AG20443 (cell line): Measurements from ENCODE around the gene CEL.
A peak's percentile ranks its signal among the peaks of the same experiment; 100 is the strongest.

Source experiments
- DNase-seq: peaks from one replicate; pipeline ENCODE4 v3.0.0; 2012; ENCODE audit warnings: low spot score, mixed read lengths

CEL gene

DNA sequence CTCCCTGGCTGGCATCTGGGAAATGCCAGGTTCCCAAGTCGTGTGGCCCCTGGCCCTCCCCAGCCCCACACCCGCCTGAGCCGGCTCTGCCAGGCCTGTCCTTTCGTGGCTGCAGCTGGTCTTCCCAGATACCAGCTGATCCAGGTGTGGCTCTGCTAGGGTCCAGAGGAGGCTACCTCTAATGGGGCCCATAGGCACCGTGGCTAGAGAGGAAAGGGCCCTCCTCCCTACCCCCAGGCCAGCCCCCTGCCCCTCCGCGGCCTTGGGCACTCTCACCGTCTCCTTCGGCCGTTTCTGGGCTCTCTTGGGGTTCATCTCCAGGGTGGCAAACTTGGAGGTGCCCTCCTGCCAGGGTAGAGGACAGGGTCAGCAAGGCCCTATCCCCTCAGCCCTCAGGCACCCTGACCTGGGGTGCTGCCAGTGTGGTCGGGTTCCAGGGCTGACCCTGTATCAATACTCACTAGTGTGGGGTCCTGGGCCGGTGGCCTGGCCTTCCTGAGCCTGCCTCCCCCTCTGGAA is 42.3 kb downstream of the CEL start:
- no peak for DNase-seq

DNA sequence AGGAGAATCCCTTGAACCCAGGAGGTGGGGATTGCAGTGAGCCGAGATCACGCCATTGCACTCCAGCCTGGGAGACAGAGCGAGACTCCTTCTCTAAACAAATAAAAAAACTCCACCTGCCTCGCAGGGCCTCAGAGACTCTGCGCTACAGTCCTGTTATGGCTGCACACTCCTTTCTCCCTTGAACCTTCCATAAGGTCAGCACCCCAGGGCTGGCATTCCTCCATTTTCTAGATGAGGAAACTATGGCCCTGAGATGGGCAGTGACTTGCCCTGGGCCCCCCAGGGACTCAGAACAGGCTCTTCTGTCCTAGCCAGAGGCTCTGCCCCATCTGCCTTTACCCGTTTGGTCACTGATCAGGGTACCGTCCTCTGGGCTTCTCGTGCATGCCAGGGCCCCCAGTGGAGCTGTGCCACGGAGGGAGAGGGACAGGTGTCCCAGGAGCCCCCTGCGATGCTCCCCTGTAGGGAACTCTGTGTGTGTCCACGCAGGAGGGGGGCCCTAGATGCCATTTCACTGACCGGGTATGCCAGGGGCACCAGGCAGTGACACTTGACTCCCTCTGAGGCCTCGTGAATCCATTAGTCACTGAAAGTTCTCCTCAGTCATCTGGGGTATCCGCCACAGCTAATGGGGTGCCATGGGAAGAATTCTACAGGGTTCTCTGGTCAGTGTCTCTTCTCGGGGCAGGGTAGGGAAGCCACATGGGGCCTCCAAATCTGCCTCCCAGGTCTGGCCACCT is 43.1 kb downstream of the CEL start:
- DNase-seq: no peak

- no peak for DNase-seq
Measured at GRCh38 chr9:133105461-133105770, 43.6 kb downstream of the CEL start.

DNA sequence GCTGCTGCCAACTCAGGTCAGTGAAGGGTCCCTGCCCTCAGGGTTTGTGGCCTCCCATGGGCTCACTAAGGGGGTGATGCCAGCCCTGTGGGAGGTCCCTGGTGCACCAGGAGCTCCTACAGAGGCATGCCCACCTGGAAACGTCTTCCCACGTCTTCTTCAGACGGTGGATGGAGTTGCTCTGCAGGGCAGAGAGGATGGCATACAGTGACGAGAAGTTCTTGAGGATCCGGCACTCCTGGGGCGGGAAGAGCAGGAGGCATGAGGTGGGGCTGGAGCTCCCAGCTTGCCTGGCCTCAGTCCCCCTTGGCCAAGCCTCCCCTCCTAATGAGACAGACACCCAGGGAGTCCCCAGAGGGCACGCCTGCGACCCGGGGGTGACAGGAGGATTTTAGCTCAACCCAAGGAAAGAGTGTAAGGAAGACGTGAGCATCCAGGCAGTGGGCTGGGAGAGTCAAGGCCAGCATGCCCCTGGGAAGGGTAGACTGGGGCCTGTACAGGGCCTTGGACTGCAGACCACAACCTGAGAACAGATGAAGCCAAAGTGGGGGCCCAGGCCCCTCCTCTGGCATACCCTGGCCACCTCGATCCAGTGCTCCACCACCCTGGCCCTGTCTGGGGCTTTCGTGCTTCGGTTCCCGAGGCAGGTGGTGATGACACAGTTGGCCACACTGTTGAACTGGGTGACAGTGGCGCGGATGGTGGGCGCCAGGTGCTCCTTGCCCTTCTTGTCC is 44.9 kb downstream of the CEL start:
- no peak for DNase-seq

DNA sequence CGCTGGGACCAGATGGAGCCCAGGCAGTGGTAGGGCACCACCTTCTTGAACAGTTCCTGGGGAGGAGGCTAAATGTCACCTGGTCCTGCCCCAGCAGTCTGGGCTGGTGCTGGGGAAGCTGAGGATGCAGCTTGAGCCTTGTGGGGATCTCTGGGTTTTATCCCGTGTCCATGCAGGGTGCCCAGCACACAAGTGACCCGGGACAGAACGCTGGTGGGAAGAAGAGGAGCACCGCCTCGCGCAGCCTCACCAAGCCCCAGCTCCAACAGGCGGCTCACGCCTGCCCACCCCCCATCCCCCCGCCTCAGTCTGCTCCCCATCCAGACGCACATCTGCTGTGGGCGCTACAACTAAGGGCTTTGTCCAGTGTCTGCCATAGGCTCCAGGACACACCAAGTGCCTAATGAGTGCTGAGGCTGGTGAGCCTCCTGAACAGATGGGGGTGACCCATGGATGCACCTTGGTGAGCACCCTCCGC is 45.5 kb downstream of the CEL start:
- DNase-seq: no peak

DNA sequence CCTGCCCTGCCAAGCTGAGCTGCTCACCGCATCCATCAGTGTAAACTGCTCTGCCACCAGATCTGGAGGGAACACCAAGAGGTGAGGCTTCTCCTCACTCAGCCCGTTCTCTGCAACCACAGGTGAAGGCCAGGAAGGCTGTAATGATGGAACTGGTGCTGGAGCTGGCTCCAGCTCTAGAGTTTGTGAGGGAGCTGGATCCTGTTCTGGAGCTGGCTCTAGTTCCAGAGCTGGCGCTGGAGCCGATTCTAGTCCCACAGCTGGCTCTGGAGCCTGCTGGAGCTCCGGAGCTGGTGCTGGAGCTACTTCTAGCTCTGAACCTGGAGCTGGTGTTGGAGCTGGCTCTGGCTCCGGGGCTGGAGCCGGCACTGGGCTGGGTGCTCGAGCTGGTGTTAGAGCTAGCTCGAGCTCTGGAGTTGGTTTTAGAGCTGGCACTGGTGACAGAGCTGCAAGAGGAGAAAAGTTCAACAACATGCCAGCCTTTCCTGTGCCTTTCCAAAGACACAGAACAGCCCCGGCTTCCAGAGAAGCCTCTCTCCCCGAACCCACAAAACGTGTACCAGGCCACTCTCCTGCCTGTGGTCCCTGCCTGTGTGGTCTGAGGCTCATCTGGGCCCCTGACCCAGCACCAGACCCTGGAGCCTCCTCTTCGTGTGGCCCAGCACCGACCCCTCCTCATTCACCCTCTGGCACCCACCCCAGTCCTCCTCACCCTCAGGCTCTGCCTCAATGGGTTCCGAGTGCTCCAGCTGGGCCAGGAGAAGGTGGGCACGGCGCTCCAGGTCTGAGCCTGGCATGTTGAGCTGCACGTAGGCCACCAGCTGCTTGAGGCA is 46.4 kb downstream of the CEL start:
- no peak for DNase-seq

DNA sequence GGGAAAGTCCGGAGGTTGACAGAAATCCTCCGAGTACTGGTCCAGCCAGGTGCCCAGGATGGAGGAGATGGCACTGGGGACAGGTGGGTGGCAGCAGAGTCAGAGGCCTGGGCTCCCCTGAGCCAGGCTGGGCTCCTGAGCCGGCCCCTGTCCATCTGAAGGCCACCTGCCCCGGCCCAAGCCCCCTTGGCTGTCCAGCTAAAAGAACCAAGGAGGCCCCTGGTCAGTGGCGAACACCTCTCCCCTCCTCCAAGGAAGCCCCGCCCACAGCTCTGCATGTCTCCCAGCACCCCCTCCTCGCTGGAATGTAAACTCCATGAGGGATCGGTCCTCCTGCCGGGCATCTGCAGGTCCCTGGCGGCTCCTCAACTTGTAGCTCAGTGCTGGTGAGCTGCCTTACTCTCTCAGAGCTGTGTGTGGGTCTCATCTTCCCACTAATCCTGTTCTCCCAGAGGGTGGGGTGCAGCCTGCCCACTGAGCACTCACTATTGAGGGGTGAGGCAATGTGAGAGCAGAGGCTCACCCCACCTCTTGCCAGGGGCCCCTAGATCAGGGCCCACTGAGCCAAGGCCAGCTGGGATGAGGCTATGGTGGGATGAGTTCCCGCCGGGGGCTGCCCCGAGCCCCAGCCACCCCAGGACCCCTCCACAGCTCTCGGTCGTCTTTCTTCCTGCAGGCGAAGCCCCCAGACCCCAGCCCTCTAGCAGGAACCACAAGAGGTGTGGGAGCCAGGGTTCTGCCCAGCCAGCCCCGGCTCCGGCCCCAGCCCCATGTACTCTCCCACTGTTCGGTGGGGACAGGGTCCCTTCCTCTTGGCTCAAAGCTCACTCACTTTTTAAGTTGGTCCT is 47.2 kb downstream of the CEL start:
- no peak for DNase-seq

- DNase-seq: no peak
Measured at GRCh38 chr9:133109931-133110650, 48.3 kb downstream of the CEL start.

GRCh38 chr9:133111808-133112662 is 50.3 kb downstream of the CEL start:
- DNase-seq: no peak

DNA sequence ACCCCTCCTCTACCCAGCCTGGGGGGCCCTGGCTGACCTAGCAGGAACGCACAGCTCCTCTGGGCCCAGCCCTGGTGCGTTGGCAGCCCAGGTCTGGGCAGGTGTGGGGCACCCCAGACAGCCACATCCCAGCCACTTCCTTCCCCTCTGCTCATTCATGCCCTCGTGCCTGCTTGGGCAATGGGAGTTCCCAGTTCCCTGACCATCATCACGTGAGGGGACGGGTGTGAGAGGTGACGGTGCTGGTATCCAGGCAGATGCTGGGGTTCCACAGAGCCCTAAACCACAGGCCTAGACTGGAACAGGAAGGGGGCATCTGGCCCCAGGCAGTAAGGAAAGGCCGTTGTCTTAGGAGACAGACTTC is 50.9 kb downstream of the CEL start:
- DNase-seq: no peak

- peak; percentile 69 for DNase-seq
Measured at GRCh38 chr9:133113163-133113948, 51.6 kb downstream of the CEL start.

GRCh38 chr9:133113949-133114885 is 52.4 kb downstream of the CEL start:
- DNase-seq: peak; percentile 35

DNA sequence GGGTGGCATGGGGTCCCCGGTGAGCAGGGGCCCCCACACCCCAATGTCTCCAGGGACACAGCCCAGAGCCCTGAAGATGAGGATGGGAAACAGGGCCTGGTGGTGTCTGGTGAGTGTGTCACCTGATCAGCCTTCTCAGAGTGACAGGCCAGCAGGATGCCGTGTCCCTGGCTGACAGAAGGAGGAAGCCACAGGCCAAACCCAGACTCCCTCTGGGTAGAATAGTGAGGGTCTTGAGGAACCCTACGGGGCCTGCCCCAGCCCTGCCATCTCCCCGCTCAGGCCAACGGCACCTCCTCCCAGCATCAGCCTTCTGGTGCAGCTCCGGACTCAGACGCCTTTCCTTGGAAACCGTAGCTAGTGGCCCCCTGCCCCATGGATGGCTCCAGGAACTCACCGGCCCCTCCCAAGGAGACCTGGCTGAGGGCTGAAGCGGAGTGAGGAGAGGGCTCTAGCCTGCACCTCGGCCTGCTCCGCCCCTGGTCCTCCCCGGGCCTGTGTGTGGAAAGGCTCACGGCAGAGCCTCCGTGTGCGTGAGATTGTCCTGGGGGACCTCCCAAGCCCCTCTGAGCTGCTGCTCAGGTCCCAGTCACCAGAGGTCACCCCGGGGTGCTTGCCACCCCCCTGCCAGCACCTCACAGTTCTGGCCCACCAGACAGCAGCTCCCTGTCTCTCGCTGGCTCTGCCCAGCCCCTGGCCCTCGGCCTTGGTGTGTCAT is 53.3 kb downstream of the CEL start:
- no peak for DNase-seq

DNA sequence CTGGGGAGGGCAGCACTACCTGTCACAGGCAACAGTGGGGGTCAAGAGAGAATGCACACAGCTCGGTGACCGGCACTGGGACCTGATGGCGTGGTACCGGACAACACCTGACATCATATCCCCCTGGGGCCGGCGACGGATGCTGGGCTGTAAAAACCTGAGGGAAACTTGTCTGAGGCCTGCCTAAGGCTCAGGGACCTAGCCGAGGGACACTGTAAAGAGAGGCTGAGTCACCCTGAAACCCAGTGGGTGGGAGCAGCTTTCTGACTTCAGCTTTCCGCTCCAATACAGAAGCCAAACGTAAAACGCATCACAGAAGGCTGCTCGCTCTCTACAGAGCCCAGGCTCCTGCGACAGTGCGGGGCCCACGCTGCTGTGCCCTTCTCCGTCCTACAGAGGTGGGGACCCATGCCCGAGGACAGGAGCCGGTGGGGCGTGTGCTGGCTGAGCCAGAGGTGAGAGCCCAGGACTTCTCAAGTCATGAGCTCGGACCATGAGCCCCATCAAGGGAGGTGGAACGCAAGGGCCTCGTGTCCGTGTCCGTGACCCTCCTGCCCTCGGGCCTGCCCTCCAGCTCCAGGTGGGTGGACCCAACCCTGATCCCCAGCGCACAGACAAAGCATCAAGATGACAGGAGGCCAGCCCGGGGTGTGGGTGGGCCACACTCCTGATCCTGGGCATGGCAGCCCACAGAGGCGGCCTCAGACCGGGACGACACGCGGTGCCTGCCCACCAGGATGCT is 54.0 kb downstream of the CEL start:
- DNase-seq: peak; percentile 52

DNA sequence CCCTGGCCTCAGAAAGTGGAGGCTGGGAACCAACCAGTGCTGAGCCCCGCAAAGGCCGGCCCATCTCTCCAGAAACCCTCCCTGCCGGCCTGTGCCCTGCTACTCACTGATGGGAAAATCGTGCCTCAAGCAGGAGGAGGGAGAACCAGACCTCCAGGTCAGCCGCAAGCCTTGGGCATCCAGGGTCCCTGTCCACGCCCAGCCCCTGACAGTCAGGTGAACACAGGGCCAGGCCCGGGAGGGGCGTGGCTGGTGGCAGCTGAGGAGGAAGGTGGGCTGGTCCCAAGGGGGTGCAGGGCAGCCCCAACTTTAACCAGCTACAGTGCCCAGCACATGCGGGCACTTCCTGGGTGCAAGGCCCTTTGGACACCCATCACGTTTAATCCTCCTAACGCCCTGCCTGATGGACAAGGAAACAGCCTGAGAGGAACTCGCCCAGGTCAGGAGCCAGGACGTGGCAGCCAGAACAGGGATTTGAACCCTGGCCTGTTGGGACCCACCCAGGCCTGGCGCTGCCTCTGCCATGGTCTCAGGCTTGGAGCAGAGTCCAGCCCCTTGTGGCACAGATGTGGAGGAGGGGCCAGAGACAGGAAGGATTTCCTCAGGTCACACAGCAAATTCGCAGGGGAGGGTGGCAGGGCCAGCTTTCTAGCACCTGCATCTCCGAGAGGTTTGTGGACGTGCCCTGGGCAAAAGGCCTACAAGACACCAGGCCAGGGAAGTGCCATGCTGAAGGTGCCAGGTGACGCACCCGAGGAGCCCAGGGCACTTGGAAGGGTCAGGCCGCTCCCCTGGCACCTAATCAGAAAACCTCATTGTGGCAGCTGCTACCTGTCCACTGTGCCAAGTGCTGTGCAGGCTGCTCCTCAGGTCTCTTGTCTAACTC is 54.8 kb downstream of the CEL start:
- DNase-seq: no peak
